ENCODE results near the gene FAM83B.

- TF ChIP-seq POLR2A (IDR thresholded peaks at IDR 0.05): no peak
- no peak for TF ChIP-seq CTCF (IDR thresholded peaks at IDR 0.05)
Observed at GRCh38 chr6:54900666-54901065, 54.1 kb downstream of the FAM83B start.
